Common myeloid progenitor, CD34-positive (primary cell): ENCODE data around the gene ALK.

Experiments
- CTCF ChIA-PET: fragments of 350-600 bp; sonication (Branson Sonifier 250); formaldehyde crosslinking; loops from one replicate; lab custom pipeline; 2021; ENCODE audit warnings: antibody characterized with exemption; lab: Charles Lee
- POLR2A ChIA-PET: fragments of 350-600 bp; sonication (Branson Sonifier 250); formaldehyde crosslinking; loops from one replicate; lab custom pipeline; 2021; ENCODE audit warnings: antibody characterized with exemption; lab: Charles Lee
- DNase-seq, 3 donors: peaks; one replicate each; pipeline versions ENCODE4 v3.0.0 to v3.0.0-alpha.2; 2013
- H3K27ac ChIP-seq, 2 experiments: 1 replicate in 1 of 2; 2 replicates in 1 of 2; pipeline ENCODE4 v1.7.0; 2013; ENCODE audit warnings: inconsistent platforms in 2 of 2, low read length in 2 of 2, mild to moderate bottlenecking in 2 of 2, low read depth in 1 of 2, moderate library complexity in 1 of 2; ENCODE audit not compliant: severe bottlenecking in 2 of 2, insufficient read depth in 1 of 2, poor library complexity in 1 of 2
- H3K27me3 ChIP-seq, 5 experiments: replicated peaks in 2 of 5; 1 replicate in 3 of 5; 2 replicates in 2 of 5; pipeline versions ENCODE4 v1.6.1 to v1.7.0; 2013; ENCODE audit warnings: low read length in 4 of 5, mild to moderate bottlenecking in 2 of 5, moderate library complexity in 2 of 5, inconsistent platforms in 1 of 5; ENCODE audit not compliant: insufficient read depth in 5 of 5, control insufficient read depth in 4 of 5
- H3K36me3 ChIP-seq, 4 experiments: 1 replicate in 2 of 4; 2 replicates in 2 of 4; pipeline versions ENCODE4 v1.6.1 to v1.7.0; 2013; ENCODE audit warnings: low read length in 3 of 4, control low read depth in 1 of 4, mild to moderate bottlenecking in 1 of 4; ENCODE audit not compliant: control insufficient read depth in 4 of 4, insufficient read depth in 4 of 4
- H3K4me1 ChIP-seq, 4 experiments: 1 replicate in 3 of 4; 2 replicates in 1 of 4; pipeline versions ENCODE4 v1.6.1 to v1.7.1; 2013; ENCODE audit warnings: low read length in 3 of 4, mild to moderate bottlenecking in 3 of 4, control low read depth in 1 of 4, inconsistent platforms in 1 of 4, moderate library complexity in 1 of 4; ENCODE audit not compliant: control insufficient read depth in 4 of 4, insufficient read depth in 4 of 4; ENCODE audit errors: control extremely low read depth in 1 of 4
- H3K4me3 ChIP-seq, 7 experiments: 1 replicate in 4 of 7; 2 replicates in 3 of 7; pipeline versions ENCODE4 v1.5.1 to v1.7.0; 2013; ENCODE audit warnings: mild to moderate bottlenecking in 7 of 7, low read length in 6 of 7, moderate library complexity in 6 of 7, inconsistent platforms in 2 of 7, low read depth in 2 of 7, control low read depth in 1 of 7; ENCODE audit not compliant: insufficient read depth in 4 of 7, control insufficient read depth in 1 of 7; ENCODE audit errors: extremely low read depth in 1 of 7
- H3K9me3 ChIP-seq, 5 experiments: 1 replicate in 4 of 5; 2 replicates in 1 of 5; pipeline versions ENCODE4 v1.6.1 to v1.7.1; 2013; ENCODE audit warnings: low read length in 4 of 5, mild to moderate bottlenecking in 2 of 5, inconsistent platforms in 1 of 5, low read depth in 1 of 5, moderate library complexity in 1 of 5; ENCODE audit not compliant: control insufficient read depth in 4 of 5, insufficient read depth in 2 of 5; ENCODE audit errors: control extremely low read depth in 1 of 5
- WGBS: methylation state at CpG from one replicate; pipeline ENCODE4 v1.1.5; 2013; ENCODE audit not compliant: insufficient coverage; 5-methylcytosine and 5-hydroxymethylcytosine counted together

The ALK gene

GRCh38 chr2:29207352-29208148, 713.8 kb downstream of the ALK start:
- ChIA-PET POLR2A (no interaction called here), CTCF (interaction anchor here (1.2 kb wide), 1 partner anchor 12 kb away, joined by 3 read pairs; no protein-coding TSS in a partner anchor)
- DNase-seq: peak in 1 of 3 donors; percentile 43
- Histone ChIP-seq H3K9me3 (no peaks in the 10 kb centered on the region), H3K4me3 (no peak overlapping the region), H3K4me1 (peaks cover 0 to 8% (median 6%) of the 10 kb centered on the region in 4 experiments), H3K27ac (no peak overlapping the region), H3K27me3 (no peaks in the 10 kb centered on the region), H3K36me3 (no peaks in the 10 kb centered on the region)
- WGBS: no CpG with 5 or more reads among the region's 3 CpGs

- Histone ChIP-seq H3K27ac (no peak overlapping the region), H3K4me3 (no peak overlapping the region), H3K36me3 (no peaks in the 10 kb centered on the region), H3K4me1 (peaks cover 0 to 8% (median 6%) of the 10 kb centered on the region in 4 experiments), H3K9me3 (no peaks in the 10 kb centered on the region), H3K27me3 (no peaks in the 10 kb centered on the region)
- no peak for DNase-seq
- ChIA-PET POLR2A (no interaction called here), CTCF (no interaction called here)
- 100% methylated on average over 2 of the region's 5 CpGs for WGBS
Observed at GRCh38 chr2:29206941-29207340, 714.4 kb downstream of the ALK start.

DNA sequence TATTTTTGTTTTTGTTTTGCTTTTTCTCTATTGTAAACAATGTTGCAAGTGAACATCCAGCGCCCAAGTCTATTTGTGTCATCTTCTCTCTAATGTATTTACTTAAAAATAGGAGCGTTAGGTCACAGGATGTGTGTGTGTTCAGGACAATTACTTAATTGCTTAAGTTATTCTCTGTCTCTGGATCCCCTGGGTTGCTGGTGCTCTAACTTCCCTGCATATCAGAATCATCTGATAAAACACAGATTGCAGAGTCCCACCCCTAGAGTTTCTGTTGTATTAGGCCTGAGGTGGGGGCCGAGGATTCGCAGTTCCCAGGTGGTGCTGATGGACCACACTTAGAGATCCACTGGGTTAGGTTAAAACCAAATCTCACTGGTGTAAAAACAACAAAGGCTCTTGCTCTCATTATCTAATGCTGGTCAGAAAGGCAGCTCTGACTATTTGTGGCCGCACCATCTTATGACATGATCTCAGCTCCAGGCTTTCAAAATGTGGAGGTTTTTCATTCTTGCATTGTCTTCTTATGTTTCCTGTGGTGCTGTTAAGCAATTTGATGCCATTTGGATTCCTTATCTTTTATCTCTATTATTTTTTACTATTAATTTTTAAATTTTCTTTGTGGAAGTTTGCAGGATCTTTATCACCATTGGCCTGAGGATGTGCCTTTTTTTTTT, 718.4 kb downstream of the ALK start:
- Histone ChIP-seq H3K4me1 (peaks cover 0 to 5% (median 5%) of the 10 kb centered on the region in 4 experiments), H3K36me3 (no peaks in the 10 kb centered on the region), H3K27ac (no peak overlapping the region), H3K4me3 (no peak overlapping the region), H3K27me3 (no peaks in the 10 kb centered on the region), H3K9me3 (no peaks in the 10 kb centered on the region)
- ChIA-PET POLR2A (no interaction called here), CTCF (interaction anchor here (0.9 kb wide), 1 partner anchor 135 kb away, joined by 3 read pairs; no protein-coding TSS in a partner anchor)
- WGBS: 100% methylated on average over 2 of the region's 5 CpGs
- DNase-seq: no peak

DNA sequence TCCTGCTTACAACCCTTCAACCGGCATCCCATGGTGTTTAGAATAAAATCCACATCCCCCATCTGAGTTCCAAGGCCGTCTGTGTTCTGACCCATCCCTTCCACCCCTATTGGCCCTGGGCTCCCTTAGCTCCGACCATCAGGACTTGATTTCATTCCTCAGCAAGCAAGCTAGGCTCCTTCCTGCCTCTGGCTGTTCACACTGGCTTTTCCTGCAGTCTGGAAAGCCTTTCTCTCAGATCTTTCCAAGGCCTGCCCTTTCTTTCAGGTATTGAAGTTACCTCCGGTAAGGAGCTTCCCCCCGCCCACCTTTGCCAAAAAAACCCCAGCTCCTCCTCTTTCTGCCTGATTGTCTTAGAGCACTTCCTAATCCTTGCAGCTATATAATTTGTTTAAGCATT, 719.4 kb downstream of the ALK start:
- no peak overlapping the region for H3K4me3 ChIP-seq
- H3K9me3 ChIP-seq: no peaks in the 10 kb centered on the region
- DNase-seq: no peak
- POLR2A ChIA-PET: no interaction called here
- CTCF ChIA-PET: interaction anchor here (0.8 to 1.2 kb wide), 3 partner anchors 10 to 243 kb away, joined by 3 to 4 read pairs (median 3); no protein-coding TSS in a partner anchor
- no peaks in the 10 kb centered on the region for H3K36me3 ChIP-seq
- H3K4me1 ChIP-seq: no peaks in the 10 kb centered on the region
- no peaks in the 10 kb centered on the region for H3K27me3 ChIP-seq
- WGBS: 98% methylated on average over 4 of the region's 5 CpGs
- H3K27ac ChIP-seq: no peak overlapping the region

DNA sequence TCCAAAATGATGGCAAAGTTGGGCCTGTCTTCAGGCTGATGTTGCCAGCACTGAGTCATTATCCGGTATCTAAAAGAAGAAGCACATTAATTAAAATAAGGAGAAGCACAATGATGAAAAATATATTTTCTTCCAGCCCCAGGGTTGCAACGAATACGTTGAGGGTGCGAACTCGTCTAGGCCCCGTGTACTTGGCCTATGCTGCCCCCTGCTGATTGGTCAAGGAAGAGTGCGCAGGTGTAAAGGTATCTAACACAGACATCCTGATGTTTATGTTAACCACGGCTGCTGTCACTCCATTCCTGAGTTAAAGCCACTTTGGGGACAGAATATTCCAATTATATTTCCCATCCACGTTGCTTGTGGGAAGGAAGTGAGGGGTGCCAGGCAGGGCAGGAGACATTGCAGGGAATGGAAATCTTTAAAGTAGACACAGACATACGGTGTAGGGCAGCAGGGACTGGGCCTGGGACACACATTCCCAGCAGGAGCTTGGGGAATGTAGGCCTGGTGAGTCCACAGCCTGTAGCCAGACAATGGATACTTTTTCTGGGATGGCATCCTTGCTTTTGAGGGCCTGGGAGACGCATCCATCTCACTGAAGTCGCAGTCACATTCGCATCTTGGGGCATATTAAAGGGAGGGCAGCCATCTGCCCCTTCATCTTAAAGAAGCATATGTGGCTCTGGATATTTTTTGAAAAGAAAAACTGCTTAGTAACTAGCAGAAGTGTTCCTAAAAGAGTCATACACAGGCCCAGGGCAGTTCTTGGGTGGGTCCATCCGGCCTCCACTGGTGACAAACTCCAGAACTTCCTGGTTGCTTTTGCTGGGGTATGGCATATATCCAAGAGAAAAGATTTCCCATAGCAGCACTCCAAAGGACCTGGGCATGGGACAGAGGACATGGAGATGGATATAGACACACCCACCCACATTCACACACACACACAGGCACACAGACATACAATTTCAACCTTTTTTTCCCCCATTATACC, 724.3 kb downstream of the ALK start:
- peaks cover 0 to 20% (median 10%) of the 10 kb centered on the region in 4 experiments for H3K4me1 ChIP-seq
- ChIA-PET CTCF (interaction anchor here (0.6 to 1.6 kb wide), 3 partner anchors 12 to 376 kb away, joined by 3 to 5 read pairs (median 3); no protein-coding TSS in a partner anchor), POLR2A (no interaction called here)
- H3K27ac ChIP-seq: no peak overlapping the region
- DNase-seq: peak; percentile 62 to 86 (median 79)
- no peaks in the 10 kb centered on the region for H3K9me3 ChIP-seq
- no peak overlapping the region for H3K4me3 ChIP-seq
- no peaks in the 10 kb centered on the region for H3K36me3 ChIP-seq
- H3K27me3 ChIP-seq: no peaks in the 10 kb centered on the region
- WGBS: 96% methylated on average over 4 of the region's 14 CpGs

DNA sequence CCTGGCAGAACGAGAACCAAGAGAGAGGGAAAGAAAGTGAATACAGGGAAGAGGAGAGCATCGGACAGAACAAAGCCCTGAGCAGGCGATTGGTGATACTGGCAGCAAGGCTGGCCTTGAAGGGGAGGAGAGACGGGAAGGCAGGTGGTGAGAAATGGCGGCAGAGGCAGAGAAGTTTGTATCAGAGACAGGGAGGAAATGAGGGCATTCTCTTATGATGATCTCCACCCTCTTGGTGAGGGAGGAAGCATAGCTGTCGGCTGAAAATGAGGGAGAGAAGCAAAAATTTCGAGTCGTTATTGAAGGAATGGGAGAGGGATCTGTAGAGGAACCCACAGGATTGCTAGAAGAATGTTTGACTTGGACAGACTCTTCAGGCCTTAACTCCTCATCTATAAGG, 725.6 kb downstream of the ALK start:
- 92% methylated on average over 7 of the region's 8 CpGs for WGBS
- Histone ChIP-seq H3K27me3 (no peaks in the 10 kb centered on the region), H3K4me3 (no peak overlapping the region), H3K4me1 (peaks cover 0 to 28% (median 11%) of the 10 kb centered on the region in 4 experiments), H3K36me3 (no peaks in the 10 kb centered on the region), H3K27ac (no peak overlapping the region), H3K9me3 (no peaks in the 10 kb centered on the region)
- POLR2A ChIA-PET: no interaction called here
- CTCF ChIA-PET: interaction anchor here (0.7 to 1.6 kb wide), 8 partner anchors 9 to 240 kb away, joined by 3 to 6 read pairs (median 4); no protein-coding TSS in a partner anchor
- no peak for DNase-seq
